Measurements from ENCODE around the gene L3MBTL4.

L3MBTL4 gene

DNA sequence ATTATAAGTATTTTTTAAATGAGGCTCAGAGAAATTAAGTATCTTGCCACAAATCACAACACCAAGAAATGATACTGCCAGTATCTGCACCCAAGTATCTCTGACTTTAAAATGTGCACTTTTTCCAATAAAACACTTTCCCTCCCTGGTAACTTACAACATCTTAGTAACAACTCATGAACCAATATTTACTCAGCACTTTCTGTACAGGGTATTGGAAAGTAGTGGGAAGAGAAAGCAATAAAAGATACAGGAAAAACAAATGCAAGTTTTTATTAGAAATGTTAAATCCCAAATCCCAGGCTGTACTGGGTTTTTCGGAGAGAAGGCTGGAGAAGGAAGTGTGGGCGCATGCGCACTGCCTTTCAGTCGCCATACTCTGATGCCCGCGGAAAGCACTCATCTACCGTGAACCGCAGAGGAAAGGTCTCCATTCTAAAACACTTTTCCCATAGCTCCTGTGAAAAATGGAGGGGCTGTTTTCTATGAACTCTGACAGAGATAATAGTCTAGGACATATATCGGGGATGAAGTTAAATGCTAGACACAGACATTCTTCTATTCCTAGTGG is 52.1 kb downstream of the L3MBTL4 start:
- no peak for DNase-seq

DNA sequence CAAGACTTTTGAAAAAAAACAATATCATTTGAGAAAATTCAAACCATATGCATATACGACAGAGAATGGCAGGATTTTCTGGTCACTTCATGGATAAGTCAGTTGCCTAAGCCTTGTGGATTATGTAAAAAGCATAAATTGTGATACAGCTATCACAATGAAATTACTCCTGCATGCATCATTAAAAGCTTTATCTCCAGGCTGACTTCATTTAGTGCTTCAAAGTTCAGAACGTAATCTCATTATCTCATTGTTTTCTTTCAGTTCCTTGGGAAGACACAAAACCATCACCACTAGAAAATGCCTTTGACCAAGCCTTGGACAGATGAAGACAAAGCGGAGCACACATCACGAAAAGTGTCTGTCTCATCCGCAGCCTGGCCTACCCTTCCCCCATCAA is 57.0 kb downstream of the L3MBTL4 start:
- no peak for DNase-seq

DNA sequence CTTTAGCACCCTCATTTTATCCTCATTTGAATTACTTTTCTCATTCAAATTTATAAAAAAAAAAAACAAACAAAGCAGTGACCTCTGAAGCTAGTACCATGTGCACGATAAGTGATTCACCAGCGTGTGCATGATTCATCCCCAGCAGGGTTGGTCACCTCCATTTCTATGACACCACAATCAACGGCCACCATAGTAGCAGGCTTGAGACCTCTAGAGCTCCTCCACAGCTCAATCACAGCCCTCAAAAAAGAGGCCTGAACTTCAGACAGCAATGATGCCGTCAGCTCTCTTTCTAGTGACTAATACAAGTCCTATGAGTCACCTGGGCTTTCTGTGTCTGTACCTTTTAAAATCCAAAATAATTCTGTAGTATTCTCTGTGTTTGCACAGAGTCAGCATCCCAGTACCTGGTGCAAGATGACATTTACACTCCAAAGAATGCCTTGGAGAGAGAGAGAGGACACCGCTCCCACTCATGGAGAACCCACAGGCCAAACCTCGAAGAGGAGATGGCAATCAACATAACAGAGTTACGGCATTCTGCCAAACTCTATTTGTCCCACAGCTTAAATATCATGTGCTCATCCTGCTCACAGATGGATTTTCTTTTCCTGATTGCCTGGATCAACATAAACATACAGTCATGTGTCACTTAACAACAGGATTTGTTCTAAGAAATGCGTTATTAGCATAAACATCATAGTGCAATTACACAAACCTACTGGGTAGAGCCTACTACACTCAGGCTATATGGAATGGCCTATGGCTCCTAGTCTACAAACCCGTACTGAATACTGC is 58.7 kb downstream of the L3MBTL4 start:
- DNase-seq: no peak

DNA sequence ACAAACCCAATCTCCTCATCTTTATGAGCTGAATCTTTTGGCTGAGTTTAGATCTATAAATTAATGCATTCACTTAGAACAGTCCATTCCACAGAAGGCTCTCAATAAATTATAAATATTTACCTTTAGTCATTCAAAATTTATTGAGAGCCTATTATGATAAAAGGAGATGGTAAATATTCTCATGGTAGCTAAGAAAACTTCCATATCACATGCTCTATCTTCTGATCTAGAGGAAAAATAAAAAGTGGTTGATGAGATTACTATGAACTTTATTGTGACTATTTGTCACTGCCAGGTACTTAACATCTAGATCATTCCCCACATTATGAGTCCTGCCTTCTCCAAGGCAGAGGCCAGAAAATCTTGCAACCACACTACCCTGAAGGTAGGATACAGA is 62.4 kb downstream of the L3MBTL4 start:
- DNase-seq: no peak

DNA sequence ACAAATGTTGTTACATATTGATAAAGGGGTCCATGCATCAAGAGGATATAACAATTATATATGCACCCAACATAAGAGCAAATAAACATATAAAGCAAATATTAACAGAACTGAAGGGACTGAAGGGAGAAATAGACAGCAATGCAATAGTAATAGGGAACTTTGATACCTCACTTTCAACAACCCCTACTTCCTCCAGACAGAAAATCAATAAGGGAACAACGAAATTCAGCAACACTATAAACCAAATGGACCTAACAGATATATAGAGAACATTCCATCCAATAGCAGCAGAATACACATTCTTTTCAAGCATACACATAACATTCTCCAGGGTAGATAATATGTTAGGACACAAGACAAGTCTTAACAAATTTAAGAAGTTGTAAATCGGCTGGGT is 71.7 kb downstream of the L3MBTL4 start:
- DNase-seq: no peak

DNA sequence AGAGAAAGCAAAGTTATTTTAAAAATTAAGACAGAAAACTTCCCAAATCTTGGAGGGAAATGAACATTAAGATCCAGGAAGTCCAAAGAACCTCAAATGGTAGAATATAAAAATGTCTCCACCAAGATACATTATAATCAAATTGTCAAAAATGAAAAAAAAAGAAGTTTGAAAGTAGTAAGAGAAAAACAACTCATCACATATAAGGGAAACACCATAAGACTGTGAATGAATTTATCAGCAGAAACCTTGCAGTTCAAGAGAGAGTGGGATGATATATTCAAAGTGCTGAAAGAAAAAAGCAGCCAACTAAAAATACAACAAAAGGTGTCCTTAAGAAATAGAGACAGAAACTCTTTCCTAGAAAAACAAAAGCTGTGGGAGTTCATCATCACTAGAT is 73.0 kb downstream of the L3MBTL4 start:
- DNase-seq: no peak

DNA sequence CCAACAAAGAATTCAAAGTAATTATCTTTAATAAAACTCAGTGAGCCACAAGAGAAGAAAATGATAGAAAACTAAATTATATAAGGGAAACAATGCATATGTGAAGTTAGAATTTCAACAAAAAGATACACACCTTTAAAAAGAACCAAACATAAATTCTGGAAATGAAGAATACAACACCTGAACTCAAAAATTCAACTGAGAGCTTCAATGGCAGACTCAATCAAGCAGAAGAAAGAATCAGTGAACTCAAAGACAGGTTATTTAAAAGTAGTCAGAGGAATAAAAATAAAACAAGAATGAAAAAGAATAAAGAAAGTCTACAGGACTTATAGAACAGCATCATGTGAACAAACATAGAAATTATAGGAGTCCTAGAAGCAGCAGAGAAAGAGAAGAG is 73.4 kb downstream of the L3MBTL4 start:
- DNase-seq: no peak

DNA sequence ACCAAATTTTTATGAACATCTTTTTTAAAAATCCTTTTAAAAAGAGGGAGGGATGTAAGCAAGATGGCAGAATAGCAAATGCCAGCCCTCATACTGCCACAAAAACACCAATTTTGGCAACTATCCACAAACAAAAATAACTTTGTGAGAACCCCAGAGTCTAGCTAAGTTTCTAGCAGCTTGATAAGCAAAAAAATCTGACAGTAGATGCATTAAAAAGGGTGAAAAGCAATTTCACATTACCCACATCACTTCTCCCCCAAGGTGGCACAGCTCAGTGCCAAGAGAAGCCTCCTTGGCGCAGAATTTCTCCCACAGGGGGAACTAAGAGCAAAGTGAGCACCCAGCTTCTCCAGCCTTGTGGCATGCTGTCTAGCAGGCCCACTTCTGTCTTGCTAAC is 74.6 kb downstream of the L3MBTL4 start:
- no peak for DNase-seq

DNA sequence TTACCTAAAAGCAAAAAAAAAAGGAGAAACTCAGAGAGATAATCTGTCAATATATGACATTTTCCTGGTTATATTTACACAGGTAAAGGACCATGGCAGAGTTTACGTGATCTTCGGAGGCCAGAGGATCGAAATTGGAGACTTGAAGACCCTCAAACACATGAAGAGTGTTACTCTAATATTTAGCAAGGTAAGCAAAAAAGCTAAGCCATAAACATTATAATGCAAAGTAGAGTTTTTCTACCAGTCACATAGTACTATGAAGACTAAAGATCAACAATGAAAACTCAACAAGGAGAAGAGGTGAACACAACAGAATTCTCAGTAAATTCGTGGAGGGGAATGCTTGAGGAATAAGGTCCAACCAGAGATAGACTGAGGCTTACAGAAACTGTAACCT is 78.5 kb downstream of the L3MBTL4 start:
- DNase-seq: no peak

DNA sequence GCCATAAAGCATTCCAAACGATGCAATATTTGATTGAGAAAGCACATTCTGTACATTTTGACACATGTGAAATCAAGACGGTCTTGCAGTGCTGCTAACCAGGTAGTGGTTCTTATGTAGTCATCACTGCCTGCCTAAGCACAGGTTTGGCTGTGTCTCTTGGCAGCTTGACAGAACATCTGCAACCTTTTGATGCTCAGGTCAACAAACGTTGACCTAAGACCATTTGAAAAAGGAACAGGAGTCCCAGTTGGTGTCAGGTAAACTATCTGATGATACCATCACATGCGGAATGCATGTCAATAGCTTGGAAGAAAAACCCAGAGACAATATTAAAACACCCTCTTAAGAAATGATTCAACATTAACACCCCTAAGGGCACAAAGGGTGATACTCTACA is 80.7 kb downstream of the L3MBTL4 start:
- DNase-seq: no peak

DNA sequence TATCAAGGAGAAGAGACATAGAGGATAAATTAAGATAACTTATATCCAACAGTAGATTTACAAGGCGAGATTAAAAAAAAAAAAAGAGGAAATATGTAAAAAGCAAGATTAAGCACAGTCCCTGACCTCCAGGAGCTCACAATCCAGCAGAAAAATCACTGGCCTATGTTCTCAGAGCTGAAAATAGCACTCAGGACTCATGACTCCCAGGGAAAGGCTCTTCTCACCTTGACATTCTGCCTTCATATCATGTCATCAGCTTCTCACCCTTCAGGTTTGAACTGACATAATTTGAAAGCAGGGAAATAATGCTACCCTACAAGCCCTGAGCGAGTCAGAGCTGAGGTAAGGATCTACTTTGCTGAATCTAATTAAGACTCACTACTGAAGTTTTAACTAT is 82.8 kb downstream of the L3MBTL4 start:
- no peak for DNase-seq

DNA sequence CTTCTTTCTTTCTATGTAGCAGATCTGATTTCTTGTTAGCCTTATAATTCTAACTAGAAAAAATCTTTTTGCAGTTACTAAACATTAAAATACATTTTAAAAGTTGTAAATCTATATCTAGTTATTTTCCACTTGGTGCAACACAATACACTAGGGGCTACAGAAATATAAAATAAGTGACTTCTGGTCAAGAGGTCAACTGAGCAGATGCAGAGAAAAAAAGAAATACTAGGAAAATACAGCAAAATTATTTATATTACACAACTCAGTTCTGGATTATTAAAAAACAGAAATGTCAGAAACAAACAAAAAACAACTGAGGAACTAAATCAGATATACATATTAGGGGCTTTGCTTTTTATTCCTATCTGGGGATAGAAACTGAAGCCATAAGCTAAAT is 83.9 kb downstream of the L3MBTL4 start:
- DNase-seq: no peak

DNA sequence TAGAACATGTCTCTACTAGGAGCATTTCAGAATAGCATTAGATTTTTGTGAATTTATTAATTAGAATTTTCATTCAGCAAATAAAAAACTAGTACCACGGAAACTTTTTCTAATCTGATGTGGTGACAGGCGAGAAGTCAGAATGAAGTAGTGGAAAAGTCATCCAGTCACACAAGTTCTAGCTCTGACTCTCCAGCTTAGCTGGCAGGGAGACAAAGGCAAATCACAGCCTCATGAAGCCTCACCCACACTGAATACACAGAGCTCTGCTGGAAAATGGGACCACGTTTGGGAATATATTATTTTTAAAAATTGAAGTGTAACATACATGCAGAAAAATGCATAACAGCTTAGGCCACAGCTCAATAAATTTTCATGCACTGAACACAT is 86.1 kb downstream of the L3MBTL4 start:
- DNase-seq: no peak

DNA sequence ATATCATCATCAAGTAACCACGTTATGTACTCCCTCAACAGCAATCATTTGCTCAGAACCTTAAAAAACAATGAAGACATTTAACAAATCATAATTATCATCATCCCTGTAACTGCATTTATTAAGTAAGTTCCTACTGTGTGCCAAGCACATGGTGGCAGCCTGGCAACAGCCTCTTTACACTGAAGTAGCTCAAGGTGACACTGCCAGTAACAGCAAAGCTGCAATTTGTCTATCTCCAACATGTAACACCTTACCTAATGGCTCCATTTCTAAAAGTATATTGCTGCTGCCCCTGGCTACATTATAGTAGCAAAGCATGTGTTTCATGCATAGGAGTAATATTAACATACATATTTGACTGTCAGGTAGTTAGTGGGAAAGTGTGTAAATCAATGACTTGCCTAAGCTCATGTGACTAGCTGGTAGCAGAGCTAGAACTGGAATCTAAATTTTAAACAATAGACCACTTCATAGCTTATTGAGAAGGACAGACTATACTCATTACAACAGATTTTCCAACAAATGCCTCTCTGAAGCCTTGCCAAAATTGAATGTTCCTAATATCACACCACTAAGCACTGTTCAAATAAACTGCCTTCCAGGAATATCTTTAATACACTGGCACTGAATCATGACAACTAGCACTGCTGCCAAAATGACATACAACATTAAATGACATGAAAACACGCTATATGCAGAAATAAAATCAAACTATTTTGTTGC is 86.7 kb downstream of the L3MBTL4 start:
- DNase-seq: no peak

DNA sequence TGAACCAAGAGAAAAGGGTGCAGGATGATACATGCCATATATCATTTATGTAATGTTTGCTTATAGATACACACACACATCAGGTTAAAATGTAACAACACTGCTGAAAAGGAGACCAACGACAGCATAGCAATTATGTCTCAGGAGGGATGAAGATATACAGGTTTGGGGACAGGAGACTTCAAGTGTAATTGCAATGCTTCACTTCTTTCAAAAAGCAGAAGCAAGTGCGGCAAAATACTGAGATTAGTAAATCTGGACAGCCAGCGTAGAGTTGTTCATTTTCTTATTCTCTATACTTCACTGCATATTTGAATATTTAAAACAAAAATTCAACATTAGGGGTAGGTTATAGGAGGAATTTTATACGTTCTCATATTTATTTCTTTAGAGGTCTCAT is 87.2 kb downstream of the L3MBTL4 start:
- no peak for DNase-seq

DNA sequence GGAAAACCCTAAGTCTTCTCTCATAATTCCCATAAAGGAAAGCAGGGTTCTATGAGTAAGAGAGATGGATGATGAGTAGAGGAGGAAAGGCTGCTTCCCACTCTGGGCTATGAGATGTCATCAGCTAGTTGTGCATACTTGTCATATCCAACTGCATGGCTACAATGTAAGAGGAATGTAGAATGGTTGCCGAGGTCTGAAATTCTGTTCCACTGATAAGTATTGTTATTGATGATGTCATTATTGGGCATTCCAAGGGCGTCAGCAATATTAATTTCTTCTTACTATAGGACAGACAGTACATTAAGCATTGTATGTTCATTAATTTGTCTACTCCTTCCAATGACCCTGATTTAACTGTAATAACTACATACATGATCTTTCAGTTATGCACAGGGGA is 88.1 kb downstream of the L3MBTL4 start:
- no peak for DNase-seq

DNA sequence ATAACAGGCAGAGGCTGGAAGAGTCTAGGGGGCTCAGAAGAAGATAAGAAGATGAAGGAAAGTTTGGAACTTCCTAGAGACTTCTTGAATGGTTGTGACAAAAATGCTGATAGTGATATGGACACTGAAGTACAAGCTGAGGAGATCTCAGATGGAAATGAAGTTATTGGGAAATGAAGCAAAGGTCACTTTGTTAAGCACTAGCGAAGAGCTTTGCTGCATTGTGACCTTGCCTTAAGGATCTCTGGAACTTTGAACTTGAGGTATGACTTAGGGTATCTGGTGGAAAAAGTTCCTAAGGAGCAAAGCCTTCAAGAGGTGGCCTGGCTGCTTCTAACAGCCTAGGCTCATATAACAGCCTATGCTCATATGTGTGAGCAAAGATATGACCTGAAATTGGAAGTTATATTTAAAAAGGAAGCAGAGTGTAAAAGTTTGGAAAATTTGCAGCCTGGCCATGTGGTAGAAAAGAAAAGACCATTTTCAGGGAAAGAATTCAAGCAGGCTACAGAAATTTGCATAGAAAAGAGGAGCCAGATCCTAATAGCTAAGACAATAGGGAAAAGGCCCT is 91.3 kb downstream of the L3MBTL4 start:
- no peak for DNase-seq

DNA sequence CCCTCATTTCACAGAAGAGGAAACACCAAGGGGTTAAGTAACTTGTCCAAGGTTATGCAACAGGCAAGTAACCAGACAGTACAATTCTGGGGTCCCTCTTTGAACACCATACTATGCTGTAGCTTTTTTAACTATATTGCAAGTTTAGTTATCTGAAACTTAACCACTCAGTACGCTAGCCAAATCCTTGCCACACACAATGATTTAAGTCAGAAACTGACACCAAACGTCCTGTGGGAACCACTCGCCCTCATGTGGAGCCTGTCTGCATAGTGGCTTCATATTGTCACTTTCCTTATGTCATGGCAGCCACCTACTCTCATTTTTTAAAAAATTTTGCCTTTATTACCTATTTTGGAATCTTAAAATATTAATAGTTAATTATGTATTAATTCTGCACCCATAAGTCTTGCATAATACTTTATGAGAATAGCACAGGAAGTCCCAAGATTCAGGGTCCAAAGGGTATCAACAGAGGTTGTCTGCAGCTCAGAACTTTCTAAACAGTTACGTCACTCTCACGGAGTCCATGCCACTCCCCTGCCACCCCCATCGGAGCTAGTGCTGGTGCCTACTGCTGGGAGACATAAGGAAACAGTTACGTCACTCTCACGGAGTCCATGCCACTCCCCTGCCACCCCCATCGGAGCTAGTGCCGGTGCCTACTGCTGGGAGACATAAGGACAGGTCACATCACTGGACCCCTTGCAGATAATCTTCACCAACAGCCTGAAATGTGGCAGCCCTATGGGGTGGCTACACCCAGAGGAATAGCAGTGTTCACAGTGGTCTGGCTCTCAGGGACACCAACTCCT is 99.0 kb downstream of the L3MBTL4 start:
- no peak for DNase-seq

DNA sequence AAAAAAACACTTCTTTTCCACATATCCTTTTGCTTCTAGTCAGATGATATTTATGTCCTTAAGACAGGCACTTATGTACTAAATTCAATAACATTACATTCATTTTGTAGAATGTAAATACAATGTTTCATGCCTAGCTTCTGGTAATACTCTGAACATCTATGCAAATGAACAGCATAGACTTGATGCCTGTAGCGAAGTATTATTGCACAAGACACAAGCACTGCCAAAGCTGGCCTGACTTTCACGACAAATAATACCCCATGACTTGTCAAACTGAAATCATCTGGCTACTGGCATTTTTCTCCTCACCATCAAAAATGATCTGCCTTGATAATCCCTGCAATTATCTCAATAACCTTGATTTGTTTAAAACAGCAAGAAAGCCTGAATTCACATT is 101.3 kb downstream of the L3MBTL4 start:
- no peak for DNase-seq

DNA sequence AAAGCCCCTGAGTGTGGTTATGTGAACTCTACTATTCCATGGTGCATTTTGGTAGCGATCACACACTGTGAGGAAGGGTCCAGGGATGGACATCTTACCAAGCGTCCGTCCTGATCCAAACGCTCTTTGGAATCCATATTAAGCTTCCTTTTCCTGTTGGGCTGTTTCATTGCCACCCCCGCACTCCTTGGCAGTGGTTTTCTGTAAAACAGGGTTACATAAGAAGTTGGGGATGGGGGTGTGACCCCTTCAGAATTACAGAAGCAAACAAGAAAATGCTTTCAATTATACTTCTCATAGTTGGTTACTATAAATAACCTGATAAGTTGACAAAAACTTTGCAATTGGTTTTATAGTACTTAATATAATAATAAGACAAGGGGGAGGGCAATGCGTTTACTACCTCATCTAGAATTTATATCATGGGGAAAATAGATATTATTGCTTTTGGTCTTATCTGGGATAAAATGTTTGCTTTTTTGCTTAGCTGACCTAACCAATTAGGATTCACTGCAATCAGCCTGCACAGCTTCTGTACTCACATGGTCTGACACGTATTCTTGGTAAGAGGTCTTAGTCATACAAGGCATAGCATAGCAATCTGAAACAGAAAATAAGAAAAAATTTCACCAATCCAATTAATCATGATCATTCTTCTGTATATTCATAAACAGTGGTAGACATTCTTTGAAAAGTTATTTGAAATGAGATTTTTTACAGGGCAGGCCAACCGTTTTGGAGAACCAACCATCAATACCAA is 103.1 kb downstream of the L3MBTL4 start:
- no peak for DNase-seq

DNA sequence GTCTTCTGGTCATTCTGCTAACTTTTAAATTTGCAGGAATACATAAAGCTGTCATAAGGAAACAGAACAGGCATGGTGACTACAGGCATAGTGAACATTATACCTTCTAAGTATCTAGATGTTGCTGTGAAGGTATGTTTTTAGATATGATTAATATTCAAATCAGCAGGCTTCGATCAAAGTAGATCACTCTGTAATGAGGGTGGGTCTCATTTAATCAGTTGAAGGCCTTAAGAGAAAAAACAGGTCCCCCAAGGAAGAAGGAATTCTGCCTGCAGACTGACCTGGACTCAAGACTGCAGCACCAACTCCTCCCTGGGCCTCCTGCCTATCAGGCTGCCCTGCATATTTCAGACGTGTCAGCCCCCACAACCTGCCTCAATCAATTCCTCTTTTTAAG is 104.0 kb downstream of the L3MBTL4 start:
- DNase-seq: no peak

DNA sequence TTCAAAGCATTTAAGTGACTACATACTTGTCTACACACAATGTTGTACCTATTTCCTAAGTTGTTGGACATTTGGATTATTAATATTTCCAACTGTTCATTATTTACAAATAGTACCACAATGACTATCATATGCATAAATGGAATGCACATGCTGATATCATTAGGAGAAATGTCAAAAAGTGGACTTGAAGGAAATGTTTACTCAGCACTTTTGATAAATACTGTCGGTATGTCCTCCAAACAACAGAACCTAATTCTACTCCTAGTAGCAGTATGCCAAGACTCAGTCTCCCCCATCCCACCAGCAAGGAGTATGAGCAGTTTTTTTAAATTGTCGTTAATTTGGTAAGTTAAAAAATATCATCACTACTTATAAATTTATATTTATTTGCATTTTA is 116.8 kb downstream of the L3MBTL4 start:
- no peak for DNase-seq
